ENCODE measurements around the gene FAM47E. TPM values are rescaled to one million over a fixed set of nuclear protein-coding genes. Genes with fewer than 3 reads are reported as not detected.
"Not testable (repeated sequence)": the region's sequence is repeated elsewhere in the genome, so short reads cannot be mapped to it uniquely, and the experiment has no call there.

FAM47E gene
- total and polyA plus RNA-seq, 4 donors: 0.85 to 2.5 (median 1.7) TPM

DNA sequence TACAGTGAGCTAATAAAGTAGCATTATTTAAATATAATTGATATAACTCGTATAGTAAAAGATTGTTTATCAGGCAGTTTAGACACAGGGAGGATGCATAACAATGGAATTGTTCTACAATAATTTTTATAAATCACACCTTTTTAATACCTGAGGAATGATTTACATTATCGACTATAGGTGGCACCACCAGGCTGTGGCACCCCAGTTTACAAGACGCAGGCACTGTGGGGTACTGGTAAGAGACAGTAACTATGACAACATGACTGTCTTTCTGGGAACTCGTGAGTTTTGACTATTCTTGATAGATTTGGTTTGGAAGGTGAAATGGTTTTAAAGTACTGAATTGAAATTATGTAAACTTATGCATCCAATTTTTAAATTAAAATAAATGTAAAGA lies 27.9 kb downstream of the FAM47E start:
- TF ChIP-seq, protein P1, sequence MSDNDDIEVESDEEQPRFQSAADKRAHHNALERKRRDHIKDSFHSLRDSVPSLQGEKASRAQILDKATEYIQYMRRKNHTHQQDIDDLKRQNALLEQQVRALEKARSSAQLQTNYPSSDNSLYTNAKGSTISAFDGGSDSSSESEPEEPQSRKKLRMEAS (IDR thresholded peaks at IDR 0.05): no peak
- TF ChIP-seq, protein P2, sequence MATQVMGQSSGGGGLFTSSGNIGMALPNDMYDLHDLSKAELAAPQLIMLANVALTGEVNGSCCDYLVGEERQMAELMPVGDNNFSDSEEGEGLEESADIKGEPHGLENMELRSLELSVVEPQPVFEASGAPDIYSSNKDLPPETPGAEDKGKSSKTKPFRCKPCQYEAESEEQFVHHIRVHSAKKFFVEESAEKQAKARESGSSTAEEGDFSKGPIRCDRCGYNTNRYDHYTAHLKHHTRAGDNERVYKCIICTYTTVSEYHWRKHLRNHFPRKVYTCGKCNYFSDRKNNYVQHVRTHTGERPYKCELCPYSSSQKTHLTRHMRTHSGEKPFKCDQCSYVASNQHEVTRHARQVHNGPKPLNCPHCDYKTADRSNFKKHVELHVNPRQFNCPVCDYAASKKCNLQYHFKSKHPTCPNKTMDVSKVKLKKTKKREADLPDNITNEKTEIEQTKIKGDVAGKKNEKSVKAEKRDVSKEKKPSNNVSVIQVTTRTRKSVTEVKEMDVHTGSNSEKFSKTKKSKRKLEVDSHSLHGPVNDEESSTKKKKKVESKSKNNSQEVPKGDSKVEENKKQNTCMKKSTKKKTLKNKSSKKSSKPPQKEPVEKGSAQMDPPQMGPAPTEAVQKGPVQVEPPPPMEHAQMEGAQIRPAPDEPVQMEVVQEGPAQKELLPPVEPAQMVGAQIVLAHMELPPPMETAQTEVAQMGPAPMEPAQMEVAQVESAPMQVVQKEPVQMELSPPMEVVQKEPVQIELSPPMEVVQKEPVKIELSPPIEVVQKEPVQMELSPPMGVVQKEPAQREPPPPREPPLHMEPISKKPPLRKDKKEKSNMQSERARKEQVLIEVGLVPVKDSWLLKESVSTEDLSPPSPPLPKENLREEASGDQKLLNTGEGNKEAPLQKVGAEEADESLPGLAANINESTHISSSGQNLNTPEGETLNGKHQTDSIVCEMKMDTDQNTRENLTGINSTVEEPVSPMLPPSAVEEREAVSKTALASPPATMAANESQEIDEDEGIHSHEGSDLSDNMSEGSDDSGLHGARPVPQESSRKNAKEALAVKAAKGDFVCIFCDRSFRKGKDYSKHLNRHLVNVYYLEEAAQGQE (IDR thresholded peaks at IDR 0.05): no peak
- TF ChIP-seq, protein P3, sequence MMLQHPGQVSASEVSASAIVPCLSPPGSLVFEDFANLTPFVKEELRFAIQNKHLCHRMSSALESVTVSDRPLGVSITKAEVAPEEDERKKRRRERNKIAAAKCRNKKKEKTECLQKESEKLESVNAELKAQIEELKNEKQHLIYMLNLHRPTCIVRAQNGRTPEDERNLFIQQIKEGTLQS (IDR thresholded peaks at IDR 0.05): no peak
- no peak for TF ChIP-seq RAD21 (IDR thresholded peaks at IDR 0.05)
- no peak for TF ChIP-seq TAF1 (conservative IDR thresholded peaks at IDR 0.05)
- H3K27ac ChIP-seq (ENCODE audit: low read depth in 1 of 2, low read length in 2 of 2): peak overlapping the region in 1 of 2 donors; percentile 27
- H3K4me1 ChIP-seq (ENCODE audit: control insufficient read depth in 4 of 4, insufficient read depth in 4 of 4, low read length in 3 of 4): peaks cover 8 to 61% (median 45%) of the 10 kb centered on the region in 4 donors
- DNase-seq (ENCODE audit: low spot score): no peak
- H3K9ac ChIP-seq (ENCODE audit: low read depth in 1 of 2, low read length in 2 of 2): no peak overlapping the region
- no peaks in the 10 kb centered on the region for H3K36me3 ChIP-seq (ENCODE audit: control insufficient read depth in 4 of 4, insufficient read depth in 3 of 4, low read depth in 1 of 4, low read length in 3 of 4)
- H3K4me3 ChIP-seq (ENCODE audit: low read depth in 1 of 3, low read length in 3 of 3): no peak overlapping the region
- 86% methylated on average over 4 of the region's 4 CpGs for WGBS
- H3K27me3 ChIP-seq (ENCODE audit: control insufficient read depth in 4 of 4, insufficient read depth in 4 of 4, low read length in 3 of 4): no peaks in the 10 kb centered on the region
- H3K9me3 ChIP-seq (ENCODE audit: control insufficient read depth in 4 of 4, low read length in 3 of 4): no peaks in the 10 kb centered on the region

DNA sequence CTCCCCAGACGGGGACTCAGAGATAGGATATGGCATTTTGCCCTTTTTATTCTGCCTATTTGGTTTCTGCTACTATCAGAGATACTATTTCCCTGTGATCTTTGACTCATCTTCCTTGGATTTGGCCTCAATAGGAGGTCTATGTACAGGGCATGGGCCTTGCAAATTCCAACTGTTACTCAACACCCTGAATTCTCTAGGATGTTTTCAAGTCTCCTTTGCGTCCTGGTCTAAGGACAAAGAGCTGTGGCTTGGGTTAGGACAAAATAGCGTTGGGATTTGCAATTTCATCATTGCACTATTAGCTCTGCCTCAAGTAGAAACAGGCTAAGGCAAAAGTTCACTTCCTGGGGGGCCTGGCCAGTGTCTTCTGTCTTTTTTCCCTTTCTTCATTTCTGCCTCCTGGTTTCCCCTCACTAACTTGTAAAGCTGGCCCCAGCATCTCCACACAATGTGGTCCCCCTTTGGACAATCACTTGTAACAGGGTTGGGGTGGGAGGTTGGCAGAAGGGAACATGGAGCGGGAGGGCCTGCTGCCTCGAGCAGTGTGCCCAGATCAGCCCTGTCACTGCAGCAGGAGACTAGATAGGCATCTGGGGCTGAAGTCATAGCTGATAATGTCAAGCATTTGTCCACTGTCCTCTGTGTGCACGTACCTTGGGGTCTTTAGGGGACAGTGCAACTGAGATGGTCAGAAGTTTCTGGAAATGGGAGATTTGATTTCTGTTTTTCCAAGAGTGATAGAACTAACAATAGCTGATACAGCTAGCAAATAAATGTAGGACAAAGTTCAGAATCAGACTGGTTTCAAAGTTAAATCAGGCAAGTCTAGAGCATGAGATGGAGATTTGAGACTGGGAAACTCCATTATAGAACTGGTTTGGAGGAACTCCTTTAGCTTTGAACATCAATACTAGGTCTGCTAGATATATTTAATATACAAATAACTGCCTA lies 29.2 kb downstream of the FAM47E start:
- Histone ChIP-seq H3K36me3 (ENCODE audit: control insufficient read depth in 4 of 4, insufficient read depth in 3 of 4, low read depth in 1 of 4, low read length in 3 of 4) (no peaks in the 10 kb centered on the region), H3K9ac (ENCODE audit: low read depth in 1 of 2, low read length in 2 of 2) (no peak overlapping the region), H3K9me3 (ENCODE audit: control insufficient read depth in 4 of 4, low read length in 3 of 4) (no peaks in the 10 kb centered on the region), H3K27me3 (ENCODE audit: control insufficient read depth in 4 of 4, insufficient read depth in 4 of 4, low read length in 3 of 4) (no peaks in the 10 kb centered on the region), H3K27ac (ENCODE audit: low read depth in 1 of 2, low read length in 2 of 2) (peak overlapping the region; percentile 25 to 69), H3K4me1 (ENCODE audit: control insufficient read depth in 4 of 4, insufficient read depth in 4 of 4, low read length in 3 of 4) (peaks cover 8 to 48% (median 39%) of the 10 kb centered on the region in 4 donors), H3K4me3 (ENCODE audit: low read depth in 1 of 3, low read length in 3 of 3) (no peak overlapping the region)
- TF ChIP-seq YY1 (IDR thresholded peaks at IDR 0.05) (no peak), NR2F2 (IDR thresholded peaks at IDR 0.05) (no peak), SP1 (IDR thresholded peaks at IDR 0.05) (no peak), RAD21 (IDR thresholded peaks at IDR 0.05) (no peak), GABPA (IDR thresholded peaks at IDR 0.05 in 1 of 2, conservative IDR thresholded peaks at IDR 0.05 in 1 of 2) (no peak), HNF4A (conservative IDR thresholded peaks at IDR 0.05) (peak; percentile 2 to 47), RXRA (IDR thresholded peaks at IDR 0.05) (peak; percentile 37 to 61), JUND (IDR thresholded peaks at IDR 0.05) (no peak)
- TF ChIP-seq, protein P1 (IDR thresholded peaks at IDR 0.05): no peak
- no peak for DNase-seq (ENCODE audit: low spot score)
- 53% methylated on average over 6 of the region's 6 CpGs for WGBS

DNA sequence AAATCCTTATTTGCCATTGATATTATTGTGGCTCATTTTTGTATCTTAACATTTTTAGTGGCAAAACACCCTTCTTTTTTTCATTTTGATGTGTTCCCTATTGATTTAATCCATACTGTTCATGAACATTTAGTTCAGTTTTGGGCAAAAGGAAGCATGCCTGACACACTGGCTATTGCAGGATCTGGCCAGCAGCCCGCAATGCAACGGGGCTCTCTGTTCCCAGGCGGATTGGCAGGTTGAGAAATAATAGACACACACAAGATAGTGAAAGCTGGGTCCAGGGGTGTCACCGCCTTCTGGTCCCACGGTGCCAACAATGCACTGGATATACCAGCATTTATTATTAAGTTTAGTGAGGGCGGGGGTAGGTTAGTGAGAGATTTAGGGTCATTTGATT lies 30.1 kb downstream of the FAM47E start:
- H3K27me3 ChIP-seq (ENCODE audit: control insufficient read depth in 4 of 4, insufficient read depth in 4 of 4, low read length in 3 of 4); H3K9me3 ChIP-seq (ENCODE audit: control insufficient read depth in 4 of 4, low read length in 3 of 4); H3K4me3 ChIP-seq (ENCODE audit: low read depth in 1 of 3, low read length in 3 of 3); H3K36me3 ChIP-seq (ENCODE audit: control insufficient read depth in 4 of 4, insufficient read depth in 3 of 4, low read depth in 1 of 4, low read length in 3 of 4); DNase-seq (ENCODE audit: low spot score); H3K9ac ChIP-seq (ENCODE audit: low read depth in 1 of 2, low read length in 2 of 2): not testable (repeated sequence)
- 42% methylated on average over 6 of the region's 6 CpGs for WGBS
- peak; percentile 39 for TF ChIP-seq SP1 (IDR thresholded peaks at IDR 0.05)
- TF ChIP-seq, protein P3 (IDR thresholded peaks at IDR 0.05): peak; percentile 20
- peak in 1 of 2 donors; percentile 28 for TF ChIP-seq EGR1 (IDR thresholded peaks at IDR 0.05; ENCODE audit: low read depth in 2 of 2)
- TF ChIP-seq, protein P1 (IDR thresholded peaks at IDR 0.05): peak; percentile 23
- peak in 1 of 2 donors; percentile 32 for TF ChIP-seq HNF4A (conservative IDR thresholded peaks at IDR 0.05)
- TF ChIP-seq RAD21 (IDR thresholded peaks at IDR 0.05): peak in 1 of 2 donors; percentile 41
- TF ChIP-seq, protein P2 (IDR thresholded peaks at IDR 0.05): peak; percentile 12
- peaks cover 6 to 41% (median 34%) of the 10 kb centered on the region in 4 donors for H3K4me1 ChIP-seq (ENCODE audit: control insufficient read depth in 4 of 4, insufficient read depth in 4 of 4, low read length in 3 of 4)
- peak overlapping the region in 1 of 2 donors; percentile 69 for H3K27ac ChIP-seq (ENCODE audit: low read depth in 1 of 2, low read length in 2 of 2)

Measured in liver (tissue), 9 donors.